Activated T-cell treated with anti-CD3 and anti-CD28 coated beads for 48 hours (primary cell): Measurements from ENCODE around the gene ANGPTL2.
"Not testable (repeated sequence)": the region's sequence is repeated elsewhere in the genome, so short reads cannot be mapped to it uniquely, and the experiment has no call there.

ENCODE experiments used
- DNase-seq: peaks from one replicate; pipeline ENCODE4 v3.0.0-alpha.2; 2020; ENCODE audit warnings: low read depth

Gene ANGPTL2

GRCh38 chr9:127154390-127155191 lies 32.2 kb upstream of the ANGPTL2 start:
- no peak for DNase-seq

DNA sequence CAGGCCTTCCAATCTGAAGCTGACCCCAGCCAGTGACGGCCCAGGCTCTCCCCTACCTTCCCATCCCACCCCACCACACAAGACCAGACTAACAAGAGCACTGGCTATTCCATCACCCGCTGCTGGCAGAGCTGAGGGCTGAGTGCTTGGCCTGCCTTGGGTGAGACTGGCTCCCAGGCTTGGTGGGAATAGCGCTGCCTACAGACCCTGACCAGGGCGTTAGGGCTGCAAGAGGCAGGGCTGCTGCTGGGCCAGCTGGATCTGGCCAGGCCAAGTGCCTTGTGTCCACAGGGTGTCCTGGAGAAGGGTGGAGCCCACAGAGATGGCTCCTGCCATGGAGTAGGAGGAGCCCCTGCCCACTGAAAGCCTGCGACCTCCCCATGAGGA lies 31.6 kb upstream of the ANGPTL2 start:
- DNase-seq = no peak

DNA sequence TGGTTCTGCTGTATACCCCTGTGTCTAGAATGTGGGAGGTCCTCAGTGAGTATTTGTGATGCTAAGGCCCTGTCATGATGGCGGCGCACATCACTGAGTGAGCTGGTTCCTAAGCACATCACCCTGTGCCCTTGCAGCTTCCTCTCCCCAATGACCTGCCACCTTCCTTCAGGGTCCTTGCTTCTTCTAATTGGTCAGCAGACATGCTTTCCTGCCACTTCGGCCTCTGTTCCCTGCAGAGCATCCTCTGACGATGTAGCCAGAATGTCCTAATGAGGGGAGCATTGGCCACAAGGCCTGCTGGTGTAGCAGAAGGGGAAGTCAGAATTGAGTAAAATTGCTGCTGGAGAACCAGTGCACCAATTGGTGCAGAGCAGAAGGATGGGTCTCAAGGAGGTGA lies 31.1 kb upstream of the ANGPTL2 start:
- DNase-seq = no peak

GRCh38 chr9:127149463-127150390 lies 27.3 kb upstream of the ANGPTL2 start:
- no peak for DNase-seq

DNA sequence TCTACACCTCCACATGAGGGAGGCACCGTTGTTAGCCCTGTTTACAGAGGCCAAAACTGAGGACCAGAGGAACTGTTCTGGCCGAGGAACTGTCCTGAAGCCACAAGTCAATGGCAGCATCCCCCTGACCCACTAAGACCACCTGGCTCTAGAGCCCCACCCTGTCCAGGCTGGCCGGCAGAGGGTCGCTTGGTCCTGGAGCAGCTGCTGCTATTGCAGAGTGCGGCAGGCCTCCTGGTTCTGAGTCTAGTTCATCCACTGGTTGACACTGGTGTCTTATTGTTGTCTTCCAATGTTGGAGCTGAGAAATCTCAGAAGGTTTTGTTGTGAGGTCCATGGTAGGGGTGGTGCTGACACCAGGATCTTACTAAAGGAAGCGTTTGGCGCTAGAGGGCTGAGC lies 26.6 kb upstream of the ANGPTL2 start:
- no peak for DNase-seq

DNA sequence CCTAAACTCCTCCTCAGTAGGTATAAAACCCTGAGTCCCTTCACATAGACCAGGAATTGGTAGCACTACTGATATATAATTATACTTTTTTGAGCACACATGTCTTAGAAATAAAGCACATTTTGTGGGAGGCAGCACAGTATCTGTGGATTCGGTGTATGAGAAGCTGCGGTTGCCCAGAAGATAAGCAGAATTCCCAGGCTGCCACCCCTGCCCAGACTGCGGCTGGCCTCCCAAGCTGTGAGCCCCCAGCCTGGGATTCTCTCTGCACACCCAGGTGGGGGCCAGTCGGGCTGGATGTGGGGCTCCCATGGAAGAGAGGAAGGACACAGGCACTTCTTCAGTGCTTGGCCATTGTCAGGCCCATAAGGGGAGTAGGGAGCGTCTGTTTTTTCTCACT lies 25.6 kb upstream of the ANGPTL2 start:
- no peak for DNase-seq

DNA sequence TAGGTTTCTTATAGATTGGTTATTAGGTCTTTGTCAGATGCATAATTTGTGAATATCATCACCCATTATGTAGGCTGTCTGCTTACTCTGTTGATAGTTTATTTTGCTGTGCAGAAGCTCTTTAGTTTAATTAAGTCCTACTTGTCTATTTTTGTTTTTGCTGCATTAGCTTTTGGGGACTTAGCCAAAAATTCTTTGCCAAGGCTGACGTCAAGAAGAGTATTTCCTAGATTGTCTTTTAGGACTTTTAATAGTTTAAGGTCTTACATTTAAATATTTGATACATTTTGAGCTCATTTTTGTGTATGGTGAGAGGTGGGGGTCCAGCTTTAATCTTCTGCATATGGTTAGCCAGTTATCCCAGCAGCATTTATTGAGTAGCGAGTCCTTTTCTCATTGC lies 24.8 kb upstream of the ANGPTL2 start:
- no peak for DNase-seq

DNA sequence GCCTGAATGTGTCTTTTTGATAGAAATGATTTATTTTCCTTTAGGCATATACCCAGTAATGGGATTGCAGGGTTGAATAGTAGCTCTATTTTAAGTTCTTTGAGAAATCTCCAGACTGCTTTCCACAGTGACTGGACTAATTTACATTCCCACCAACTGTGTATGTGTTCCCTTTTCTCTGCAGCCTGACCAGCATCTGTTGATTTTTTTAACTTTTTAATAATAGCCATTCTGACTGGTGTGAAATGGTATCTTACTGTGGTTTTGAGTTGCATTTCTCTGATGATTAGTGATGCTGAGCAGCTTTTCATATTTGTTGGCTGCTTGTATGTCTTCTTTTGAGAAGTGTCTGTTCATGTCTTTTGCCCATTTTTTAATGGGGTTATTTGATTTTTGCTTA lies 24.4 kb upstream of the ANGPTL2 start:
- DNase-seq = not testable (repeated sequence)

GRCh38 chr9:127144670-127145445 lies 22.4 kb upstream of the ANGPTL2 start:
- DNase-seq = no peak

DNA sequence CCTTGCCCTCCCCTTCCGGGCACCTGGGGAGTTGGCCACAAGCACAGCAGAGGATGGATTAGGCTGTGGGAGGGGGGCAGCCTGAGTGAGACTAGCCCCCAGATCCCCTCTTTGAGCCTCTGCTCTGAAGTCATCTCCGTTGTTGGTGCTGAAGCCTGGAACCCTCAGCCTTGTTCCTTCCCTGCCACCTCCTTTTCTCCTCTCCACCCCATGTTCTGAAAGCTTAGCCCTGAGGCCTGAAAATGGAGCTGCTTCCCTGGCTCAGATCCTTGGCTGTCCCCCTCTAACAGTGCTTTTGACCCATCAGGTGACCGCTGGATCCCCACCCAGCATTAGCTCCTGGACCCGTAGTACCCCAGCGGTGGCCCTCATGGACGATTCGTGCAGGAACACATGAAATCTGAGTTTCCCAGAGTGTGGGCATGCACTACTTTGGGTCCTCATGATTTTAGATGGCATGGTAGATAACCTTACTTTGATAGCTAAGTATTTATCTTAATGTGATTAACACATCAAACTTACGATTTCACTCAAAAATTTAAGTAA lies 21.6 kb upstream of the ANGPTL2 start:
- no peak for DNase-seq

DNA sequence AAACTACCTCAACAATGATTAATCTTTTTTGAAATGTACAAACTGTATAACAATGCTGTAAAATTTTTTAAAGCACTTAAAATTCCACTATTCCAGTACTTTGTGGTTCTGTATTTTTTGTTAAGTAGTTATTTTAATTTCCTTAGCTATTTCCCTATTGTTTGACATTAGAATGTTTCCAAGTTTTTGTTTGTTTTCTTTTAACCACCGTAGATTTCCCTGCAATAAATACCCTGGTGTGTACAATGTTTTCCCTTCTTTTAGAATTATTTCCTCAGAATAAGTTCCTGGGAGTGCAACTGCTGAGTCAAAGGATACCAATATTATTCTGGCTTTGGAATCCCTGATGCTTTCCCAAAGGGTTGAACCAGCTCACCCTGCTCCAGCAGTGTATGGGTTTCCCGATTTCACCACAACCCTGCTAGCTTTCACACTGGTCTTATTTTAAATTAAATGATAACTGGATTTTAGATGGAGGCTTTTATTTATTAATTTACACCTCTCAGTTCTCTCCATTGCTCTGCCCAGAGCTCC lies 20.6 kb upstream of the ANGPTL2 start:
- DNase-seq = no peak

DNA sequence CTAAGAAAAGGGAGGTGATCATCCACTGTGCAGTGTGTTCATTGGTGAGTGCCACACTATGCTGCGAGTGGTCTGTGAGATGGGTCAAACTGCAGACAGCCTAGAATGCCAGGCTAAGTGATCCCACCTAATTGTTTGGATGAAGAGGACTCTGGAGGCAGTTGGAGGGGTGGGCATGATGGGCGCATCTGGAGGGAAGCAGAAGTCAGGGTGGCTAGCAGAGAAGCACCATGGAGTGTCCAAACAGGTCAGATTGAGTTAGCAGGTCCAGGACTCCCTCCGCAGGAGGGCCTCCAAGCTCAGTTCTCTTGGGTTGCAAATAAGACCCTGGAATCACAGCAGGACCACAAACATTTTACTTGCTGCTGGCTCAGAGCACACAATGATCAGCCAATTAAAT lies 19.9 kb upstream of the ANGPTL2 start:
- no peak for DNase-seq

- no peak for DNase-seq
These were observed 18.6 kb upstream of the ANGPTL2 start for GRCh38 chr9:127140842-127141675.

- no peak for DNase-seq
These were observed 17.7 kb upstream of the ANGPTL2 start for GRCh38 chr9:127140181-127140580.

- DNase-seq = no peak
These were observed 17.3 kb upstream of the ANGPTL2 start for GRCh38 chr9:127139775-127140174.

DNA sequence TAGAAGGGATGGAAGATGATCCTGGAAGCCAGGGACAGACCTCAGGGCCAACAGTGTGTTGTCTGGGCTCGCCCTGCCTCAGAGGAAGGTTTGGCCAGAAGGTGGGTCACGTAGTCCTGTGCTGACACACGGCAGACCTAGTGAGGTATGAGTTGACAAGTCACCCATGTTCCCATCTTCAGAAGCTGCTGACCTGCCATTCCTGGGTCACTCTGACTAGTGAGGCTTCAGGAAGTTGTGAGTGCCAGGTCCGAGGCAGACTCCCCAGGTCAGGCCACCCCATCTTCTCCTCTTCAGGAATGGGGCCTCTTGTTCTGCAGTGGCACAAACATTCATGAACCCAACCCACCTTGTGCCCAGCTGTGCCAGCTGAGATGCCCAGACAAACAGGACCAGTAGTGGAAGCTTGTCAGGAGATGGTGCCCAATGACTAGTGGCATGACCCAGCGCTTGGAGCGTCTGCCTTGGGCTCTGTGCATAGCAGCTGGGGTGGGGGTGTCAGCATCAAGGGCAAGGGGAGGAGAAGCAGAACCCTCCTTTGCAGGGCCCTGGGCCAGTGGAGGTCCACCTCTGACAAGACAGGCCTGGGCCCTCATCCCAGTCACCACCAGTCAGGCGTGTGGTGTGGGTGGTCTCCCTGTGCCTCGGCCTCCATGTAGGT lies 16.8 kb upstream of the ANGPTL2 start:
- no peak for DNase-seq

- no peak for DNase-seq
These were observed 16.0 kb upstream of the ANGPTL2 start for GRCh38 chr9:127138444-127138843.

DNA sequence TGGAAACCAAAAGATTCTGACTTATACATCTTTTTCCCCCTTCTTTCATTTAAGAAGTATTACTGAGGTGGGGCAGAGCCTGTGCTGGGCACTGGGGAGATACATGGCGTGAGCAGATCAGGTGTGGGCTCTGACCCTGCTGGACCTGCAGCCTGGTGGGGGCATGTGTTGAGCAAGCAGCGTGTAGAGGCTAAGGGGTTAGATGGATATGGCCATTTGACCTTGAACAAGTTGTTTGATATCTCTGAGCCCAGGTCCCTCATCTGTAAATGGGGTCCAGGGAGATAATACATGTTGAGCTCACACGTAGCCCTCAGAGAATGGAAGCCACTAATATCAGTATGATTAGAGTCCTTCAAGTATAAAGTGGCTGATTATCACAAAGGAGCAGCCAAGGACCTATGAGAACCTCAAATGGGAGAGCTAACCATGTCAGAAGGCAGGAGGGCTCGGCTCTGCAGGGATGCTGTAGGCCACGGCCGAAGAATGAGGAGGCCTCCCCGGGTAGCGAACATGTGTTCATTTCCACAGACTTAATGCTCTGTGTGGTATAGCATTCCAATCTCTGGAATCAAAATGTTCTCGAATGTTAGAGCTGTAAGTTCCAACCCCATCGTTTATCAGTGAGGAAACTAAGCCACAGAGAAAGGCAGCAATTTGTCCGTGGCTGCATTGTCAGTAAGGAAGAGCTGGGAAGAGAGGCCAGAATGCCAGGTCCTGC lies 15.4 kb upstream of the ANGPTL2 start:
- no peak for DNase-seq

DNA sequence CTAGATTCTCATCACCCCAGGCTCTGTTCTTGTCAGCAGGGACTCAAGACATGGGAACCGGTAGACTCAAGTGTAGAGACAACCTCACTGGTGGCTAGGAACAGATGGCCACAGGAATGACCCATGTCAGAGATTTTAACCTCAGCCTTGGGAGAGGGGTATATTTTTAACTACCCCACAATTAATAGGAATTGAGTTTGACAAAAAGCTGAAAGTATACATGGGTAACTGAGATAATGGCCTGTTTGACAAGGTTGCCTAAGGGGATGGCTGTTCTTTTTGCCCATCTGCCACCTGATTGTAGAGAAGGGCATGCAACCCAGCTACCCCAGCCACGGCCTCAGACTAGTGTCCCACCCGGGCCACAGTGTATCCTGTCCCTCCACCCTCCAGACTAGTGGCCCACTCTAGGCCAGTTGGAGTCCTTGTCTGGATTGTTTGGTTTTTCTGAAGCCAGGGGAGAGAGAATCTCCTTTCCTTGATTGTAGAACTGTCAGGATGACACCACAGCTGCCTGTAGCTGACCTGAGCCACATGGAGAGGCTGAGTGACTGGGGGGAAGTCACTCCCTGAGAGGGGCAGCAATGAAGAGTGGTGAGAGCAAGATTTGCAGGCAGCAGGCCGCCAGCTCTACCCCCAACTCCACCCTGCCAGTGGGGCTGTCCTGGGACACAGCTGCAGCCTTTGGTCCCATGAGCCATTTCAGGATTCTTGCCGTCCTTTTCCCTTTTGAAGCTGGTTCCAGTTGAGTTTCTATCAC lies 14.6 kb upstream of the ANGPTL2 start:
- no peak for DNase-seq
